ENCODE data around the gene FOXF1.

DNA sequence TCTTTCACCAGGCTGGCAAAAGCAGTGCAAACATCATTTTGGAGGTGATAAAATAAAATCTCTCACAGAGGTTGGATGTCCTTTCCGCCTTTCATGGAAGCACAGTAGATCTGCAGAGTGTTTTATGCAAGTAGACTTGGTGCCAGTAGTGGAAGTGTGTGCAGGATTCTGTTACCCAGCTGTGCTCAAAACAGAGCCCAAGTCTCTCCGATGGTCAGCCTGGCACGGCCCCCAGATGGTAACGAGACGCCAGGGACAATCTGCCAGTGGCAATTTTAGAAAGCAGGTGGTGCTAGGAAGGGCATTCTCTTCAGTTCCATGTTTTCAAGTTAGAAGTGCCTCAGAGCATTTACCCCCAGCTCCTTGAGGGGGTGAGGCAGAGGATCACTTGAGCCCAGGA is 46.2 kb downstream of the FOXF1 start:
- TF ChIP-seq ZNF416 (CRISPR knock-in tag; IDR thresholded peaks at IDR 0.05) (no peak), CTCF (IDR thresholded peaks at IDR 0.05) (no peak), NFE2L1 (CRISPR knock-in tag; IDR thresholded peaks at IDR 0.05) (no peak), MAX (CRISPR knock-in tag; IDR thresholded peaks at IDR 0.05) (no peak), SMAD3 (CRISPR knock-in tag; IDR thresholded peaks at IDR 0.05; ENCODE audit: borderline replicate concordance) (no peak), ZNF121 (CRISPR knock-in tag; IDR thresholded peaks at IDR 0.05) (no peak), FOXP4 (CRISPR knock-in tag; IDR thresholded peaks at IDR 0.05) (no peak), ESRRA (CRISPR knock-in tag; IDR thresholded peaks at IDR 0.05; ENCODE audit: borderline replicate concordance) (no peak), SMAD4 (CRISPR knock-in tag; IDR thresholded peaks at IDR 0.05) (no peak)
- TF ChIP-seq, protein P1, sequence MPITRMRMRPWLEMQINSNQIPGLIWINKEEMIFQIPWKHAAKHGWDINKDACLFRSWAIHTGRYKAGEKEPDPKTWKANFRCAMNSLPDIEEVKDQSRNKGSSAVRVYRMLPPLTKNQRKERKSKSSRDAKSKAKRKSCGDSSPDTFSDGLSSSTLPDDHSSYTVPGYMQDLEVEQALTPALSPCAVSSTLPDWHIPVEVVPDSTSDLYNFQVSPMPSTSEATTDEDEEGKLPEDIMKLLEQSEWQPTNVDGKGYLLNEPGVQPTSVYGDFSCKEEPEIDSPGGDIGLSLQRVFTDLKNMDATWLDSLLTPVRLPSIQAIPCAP (CRISPR knock-in tag; IDR thresholded peaks at IDR 0.05), result no peak

Measured in WTC11 (cell line).